Activated CD4-positive, alpha-beta T cell treated with anti-CD3 and anti-CD28 coated beads, Interleukin-2, amount 10 ng/mL, durations not matched to agents 7 days and 5 days (primary cell): Measurements from ENCODE around the gene GARIN5B. TPM values are rescaled to one million over a fixed set of nuclear protein-coding genes. Genes with fewer than 3 reads are reported as not detected.

Experiments
- CTCF ChIA-PET: fragments of 350-600 bp; sonication (Branson Sonifier 250); formaldehyde crosslinking; loops from one replicate; lab custom pipeline; 2021; ENCODE audit warnings: antibody characterized with exemption; lab: Charles Lee
- POLR2A ChIA-PET: fragments of 350-600 bp; sonication (Branson Sonifier 250); formaldehyde crosslinking; loops from one replicate; lab custom pipeline; 2021; ENCODE audit warnings: antibody characterized with exemption; lab: Charles Lee
- DNase-seq: peaks from one replicate; pipeline ENCODE4 v3.0.0-alpha.2; 2020
- H3K27ac Mint-ChIP-seq: one replicate; pipeline ENCODE4 v1.8.0; 2021; ENCODE audit warnings: mild to moderate bottlenecking, moderate library complexity, mixed read lengths
- H3K27me3 Mint-ChIP-seq: one replicate; pipeline ENCODE4 v1.8.0; 2021; ENCODE audit warnings: mixed read lengths
- H3K36me3 Mint-ChIP-seq: one replicate; pipeline ENCODE4 v1.8.0; 2021; ENCODE audit warnings: low read depth, mixed read lengths
- H3K4me1 Mint-ChIP-seq: one replicate; pipeline ENCODE4 v1.8.0; 2021; ENCODE audit warnings: mixed read lengths
- H3K4me3 Mint-ChIP-seq: one replicate; pipeline ENCODE4 v1.8.0; 2021; ENCODE audit warnings: mild to moderate bottlenecking, moderate library complexity, mixed read lengths
- H3K9me3 Mint-ChIP-seq: one replicate; pipeline ENCODE4 v1.8.0; 2021; ENCODE audit warnings: mixed read lengths
- total RNA-seq, 2 experiments: library from RNA; stranded (reverse); gene quantifications; one replicate each; pipeline ENCODE4 v1.2.3, GENCODE V29; 2021

The GARIN5B gene
- total RNA-seq, 2 experiments from 2014 or later = not detected

- peaks cover 35% of the 10 kb centered on the region for H3K27me3 Mint-ChIP-seq
- ChIA-PET CTCF (no interaction called here), POLR2A (no interaction called here)
- H3K4me3 Mint-ChIP-seq = no peak overlapping the region
- no peaks in the 10 kb centered on the region for H3K9me3 Mint-ChIP-seq
- H3K27ac Mint-ChIP-seq = no peak overlapping the region
- H3K36me3 Mint-ChIP-seq = peaks cover 3% of the 10 kb centered on the region
- H3K4me1 Mint-ChIP-seq = peaks cover 2% of the 10 kb centered on the region
- no peak for DNase-seq
Measured at GRCh38 chr19:55373993-55374757, 11.1 kb upstream of the GARIN5B start.

- no peak for DNase-seq
- H3K27ac Mint-ChIP-seq = no peak overlapping the region
- peaks cover 3% of the 10 kb centered on the region for H3K36me3 Mint-ChIP-seq
- H3K27me3 Mint-ChIP-seq = peaks cover 39% of the 10 kb centered on the region
- H3K4me3 Mint-ChIP-seq = no peak overlapping the region
- POLR2A ChIA-PET = no interaction called here
- peaks cover 2% of the 10 kb centered on the region for H3K4me1 Mint-ChIP-seq
- no peaks in the 10 kb centered on the region for H3K9me3 Mint-ChIP-seq
- CTCF ChIA-PET = interaction anchor here (0.6 to 1.0 kb wide), 2 partner anchors 11 to 94 kb away, joined by 3 read pairs; partner anchors contain the start of gene TMEM238
Measured at GRCh38 chr19:55373306-55373992, 10.4 kb upstream of the GARIN5B start.

GRCh38 chr19:55372316-55373081, 9.4 kb upstream of the GARIN5B start:
- POLR2A ChIA-PET = no interaction called here
- DNase-seq = no peak
- Mint-ChIP-seq H3K9me3 (no peaks in the 10 kb centered on the region), H3K36me3 (peaks cover 3% of the 10 kb centered on the region), H3K4me1 (peaks cover 2% of the 10 kb centered on the region), H3K27ac (no peak overlapping the region), H3K27me3 (peaks cover 46% of the 10 kb centered on the region), H3K4me3 (no peak overlapping the region)
- CTCF ChIA-PET = interaction anchor here (0.6 to 1.4 kb wide), 3 partner anchors 12 to 95 kb away, joined by 3 to 4 read pairs (median 3); partner anchors contain the start of gene TMEM238

GRCh38 chr19:55370305-55370988, 7.4 kb upstream of the GARIN5B start, which contains the start of gene IL11:
IL11 (minus strand) TSS chr19:55370463; CDS start chr19:55370310, 153 bp downstream.
- H3K27ac Mint-ChIP-seq = no peak within 1 kb of the TSS
- peaks cover 3% of the 10 kb centered on the region for H3K36me3 Mint-ChIP-seq
- no peak for DNase-seq
- CTCF ChIA-PET = no interaction called here
- POLR2A ChIA-PET = no interaction called here
- H3K4me1 Mint-ChIP-seq = peaks cover 2% of the 10 kb centered on the region
- no peaks in the 10 kb centered on the region for H3K9me3 Mint-ChIP-seq
- H3K4me3 Mint-ChIP-seq = no peak within 1 kb of the TSS
- peaks cover 48% of the 10 kb centered on the region for H3K27me3 Mint-ChIP-seq

GRCh38 chr19:55369653-55370304, 6.7 kb upstream of the GARIN5B start:
- CTCF ChIA-PET = interaction anchor here (1.1 kb wide), 1 partner anchor 15 kb away, joined by 3 read pairs; the partner anchor contains the start of gene TMEM238
- DNase-seq = no peak
- H3K27ac Mint-ChIP-seq = no peak overlapping the region
- peaks cover 2% of the 10 kb centered on the region for H3K4me1 Mint-ChIP-seq
- H3K36me3 Mint-ChIP-seq = peaks cover 3% of the 10 kb centered on the region
- H3K9me3 Mint-ChIP-seq = no peaks in the 10 kb centered on the region
- POLR2A ChIA-PET = no interaction called here
- H3K4me3 Mint-ChIP-seq = no peak overlapping the region
- peaks cover 46% of the 10 kb centered on the region for H3K27me3 Mint-ChIP-seq

GRCh38 chr19:55368701-55369563, 5.9 kb upstream of the GARIN5B start:
- H3K9me3 Mint-ChIP-seq = no peaks in the 10 kb centered on the region
- peaks cover 2% of the 10 kb centered on the region for H3K4me1 Mint-ChIP-seq
- peaks cover 3% of the 10 kb centered on the region for H3K36me3 Mint-ChIP-seq
- H3K27ac Mint-ChIP-seq = no peak overlapping the region
- peaks cover 46% of the 10 kb centered on the region for H3K27me3 Mint-ChIP-seq
- DNase-seq = no peak
- no peak overlapping the region for H3K4me3 Mint-ChIP-seq
- POLR2A ChIA-PET = no interaction called here
- CTCF ChIA-PET = interaction anchor here (0.9 to 1.3 kb wide), 3 partner anchors 15 to 57 kb away, joined by 3 read pairs; partner anchors contain the start of gene TMEM238

GRCh38 chr19:55368106-55368505, 5.0 kb upstream of the GARIN5B start:
- no peak for DNase-seq
- H3K4me3 Mint-ChIP-seq = no peak overlapping the region
- ChIA-PET CTCF (interaction anchor here (0.9 to 1.3 kb wide), 2 partner anchors 16 to 56 kb away, joined by 3 read pairs; partner anchors contain the start of gene TMEM238), POLR2A (no interaction called here)
- peaks cover 42% of the 10 kb centered on the region for H3K27me3 Mint-ChIP-seq
- H3K27ac Mint-ChIP-seq = no peak overlapping the region
- H3K4me1 Mint-ChIP-seq = peaks cover 2% of the 10 kb centered on the region
- H3K36me3 Mint-ChIP-seq = peaks cover 3% of the 10 kb centered on the region
- H3K9me3 Mint-ChIP-seq = no peaks in the 10 kb centered on the region

GRCh38 chr19:55366790-55367189, 3.7 kb upstream of the GARIN5B start:
- ChIA-PET CTCF (interaction anchor here (1.3 to 1.5 kb wide), 2 partner anchors 9 to 206 kb away, joined by 3 read pairs; no protein-coding TSS in a partner anchor), POLR2A (no interaction called here)
- no peak overlapping the region for H3K27ac Mint-ChIP-seq
- H3K4me1 Mint-ChIP-seq = peaks cover 2% of the 10 kb centered on the region
- peaks cover 32% of the 10 kb centered on the region for H3K27me3 Mint-ChIP-seq
- H3K4me3 Mint-ChIP-seq = no peak overlapping the region
- H3K9me3 Mint-ChIP-seq = no peaks in the 10 kb centered on the region
- H3K36me3 Mint-ChIP-seq = peaks cover 3% of the 10 kb centered on the region
- no peak for DNase-seq

- Mint-ChIP-seq H3K27me3 (peaks cover 24% of the 10 kb centered on the region), H3K36me3 (peaks cover 2% of the 10 kb centered on the region), H3K9me3 (no peaks in the 10 kb centered on the region), H3K4me3 (no peak overlapping the region), H3K27ac (no peak overlapping the region), H3K4me1 (peaks cover 2% of the 10 kb centered on the region)
- CTCF ChIA-PET = interaction anchor here (1.3 to 1.5 kb wide), 2 partner anchors 10 to 205 kb away, joined by 3 read pairs; no protein-coding TSS in a partner anchor
- no peak for DNase-seq
- POLR2A ChIA-PET = no interaction called here
Measured at GRCh38 chr19:55365964-55366363, 2.9 kb upstream of the GARIN5B start.

- DNase-seq = no peak
- no peak overlapping the region for H3K27ac Mint-ChIP-seq
- ChIA-PET POLR2A (no interaction called here), CTCF (no interaction called here)
- peaks cover 18% of the 10 kb centered on the region for H3K27me3 Mint-ChIP-seq
- no peak overlapping the region for H3K4me3 Mint-ChIP-seq
- no peaks in the 10 kb centered on the region for H3K9me3 Mint-ChIP-seq
- H3K36me3 Mint-ChIP-seq = no peaks in the 10 kb centered on the region
- H3K4me1 Mint-ChIP-seq = peaks cover 2% of the 10 kb centered on the region
Measured at GRCh38 chr19:55365245-55365644, 2.2 kb upstream of the GARIN5B start.
